Subcutaneous abdominal adipose tissue (tissue), 5 donors: Measurements from ENCODE around the gene AKAP13.
A peak's percentile ranks its signal among the peaks of the same experiment; 100 is the strongest.

Experiments
- H3K27ac ChIP-seq: one replicate; pipeline ENCODE4 v1.7.0; 2013; ENCODE audit warnings: low read depth, mild to moderate bottlenecking, inconsistent platforms, low read length, moderate library complexity
- H3K27me3 ChIP-seq, 5 donors: one replicate each; pipeline ENCODE4 v1.7.0; 2013; ENCODE audit warnings: low read length in 5 of 5, inconsistent platforms in 1 of 5; ENCODE audit not compliant: control insufficient read depth in 5 of 5, insufficient read depth in 4 of 5
- H3K36me3 ChIP-seq, 5 donors: one replicate each; pipeline ENCODE4 v1.7.0; 2013; ENCODE audit warnings: low read length in 5 of 5; ENCODE audit not compliant: control insufficient read depth in 5 of 5, insufficient read depth in 5 of 5
- H3K4me1 ChIP-seq, 5 donors: one replicate each; pipeline ENCODE4 v1.7.0; 2013; ENCODE audit warnings: low read length in 5 of 5, mild to moderate bottlenecking in 3 of 5, moderate library complexity in 1 of 5; ENCODE audit not compliant: control insufficient read depth in 5 of 5, insufficient read depth in 5 of 5
- H3K4me3 ChIP-seq, 5 donors: one replicate each; pipeline ENCODE4 v1.7.0; 2013; ENCODE audit warnings: low read length in 5 of 5, low read depth in 1 of 5
- H3K9ac ChIP-seq, 5 donors: one replicate each; pipeline ENCODE4 v1.7.0; 2013; ENCODE audit warnings: low read length in 5 of 5, mild to moderate bottlenecking in 4 of 5, moderate library complexity in 3 of 5
- H3K9me3 ChIP-seq, 5 donors: one replicate each; pipeline ENCODE4 v1.7.0; 2013; ENCODE audit warnings: low read length in 5 of 5; ENCODE audit not compliant: control insufficient read depth in 5 of 5
- donor health status: healthy.
- donor health status: healthy.
- donor health status: healthy.
- donor health status: healthy.
- donor health status: healthy.

AKAP13 gene

DNA sequence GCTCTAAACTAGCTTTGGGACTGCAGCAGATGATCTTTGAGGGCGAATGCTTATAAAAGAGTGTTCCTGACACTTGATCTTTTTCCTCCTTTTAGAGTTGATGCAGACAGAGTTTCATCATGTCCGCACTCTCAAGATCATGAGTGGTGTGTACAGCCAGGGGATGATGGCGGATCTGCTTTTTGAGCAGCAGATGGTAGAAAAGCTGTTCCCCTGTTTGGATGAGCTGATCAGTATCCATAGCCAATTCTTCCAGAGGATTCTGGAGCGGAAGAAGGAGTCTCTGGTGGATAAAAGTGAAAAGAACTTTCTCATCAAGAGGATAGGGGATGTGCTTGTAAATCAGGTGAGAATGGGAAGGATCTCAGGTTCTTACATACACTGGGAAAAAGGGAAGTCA is 338.6 kb downstream of the AKAP13 start:
- no peaks in the 10 kb centered on the region for H3K4me1 ChIP-seq
- no peaks in the 10 kb centered on the region for H3K27me3 ChIP-seq
- H3K9me3 ChIP-seq: no peaks in the 10 kb centered on the region
- no peak overlapping the region for H3K4me3 ChIP-seq
- H3K9ac ChIP-seq: no peak overlapping the region
- peaks cover 69 to 89% (median 82%) of the 10 kb centered on the region in 5 donors for H3K36me3 ChIP-seq
- no peak overlapping the region for H3K27ac ChIP-seq

DNA sequence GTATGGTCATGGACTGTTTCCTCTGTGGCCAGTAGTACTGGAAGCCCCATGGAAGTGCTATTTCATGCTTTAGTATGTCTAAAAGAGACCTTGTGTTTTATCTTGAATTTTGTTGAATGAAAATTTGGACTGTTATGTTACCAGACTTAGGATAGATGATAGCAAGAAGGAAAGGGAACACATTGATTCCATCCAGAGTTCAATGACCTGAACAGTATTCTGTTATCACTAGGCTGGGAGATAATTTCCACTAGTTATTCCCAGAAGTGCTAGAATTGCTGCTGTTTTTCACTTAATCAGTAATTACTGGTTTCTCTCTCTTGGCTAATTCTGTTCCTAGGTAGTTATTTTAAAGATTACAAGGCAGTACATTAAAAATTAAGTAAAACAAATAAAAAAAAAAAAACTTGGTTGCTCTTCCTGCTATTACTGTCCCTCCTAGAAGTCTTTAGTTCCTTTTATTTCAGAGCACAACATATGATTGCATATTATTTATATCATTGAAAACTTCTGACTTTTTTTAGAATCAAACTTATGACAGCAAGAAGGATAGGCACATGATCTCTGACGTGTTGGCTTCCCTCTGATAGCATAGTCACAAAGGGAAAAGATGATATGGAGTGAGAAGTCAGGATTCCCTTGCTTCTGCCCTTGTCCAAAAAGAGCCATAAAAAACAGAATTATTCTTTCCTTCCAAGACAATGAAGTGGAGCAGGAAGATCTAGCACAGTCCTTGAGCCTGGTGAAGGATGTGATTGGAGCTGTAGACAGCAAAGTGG is 342.2 kb downstream of the AKAP13 start:
- Histone ChIP-seq H3K4me1 (peaks cover 0 to 24% (median 16%) of the 10 kb centered on the region in 5 donors), H3K4me3 (no peak overlapping the region), H3K9ac (no peak overlapping the region), H3K27ac (no peak overlapping the region), H3K36me3 (peaks cover 60 to 98% (median 83%) of the 10 kb centered on the region in 5 donors), H3K9me3 (no peaks in the 10 kb centered on the region), H3K27me3 (no peaks in the 10 kb centered on the region)

DNA sequence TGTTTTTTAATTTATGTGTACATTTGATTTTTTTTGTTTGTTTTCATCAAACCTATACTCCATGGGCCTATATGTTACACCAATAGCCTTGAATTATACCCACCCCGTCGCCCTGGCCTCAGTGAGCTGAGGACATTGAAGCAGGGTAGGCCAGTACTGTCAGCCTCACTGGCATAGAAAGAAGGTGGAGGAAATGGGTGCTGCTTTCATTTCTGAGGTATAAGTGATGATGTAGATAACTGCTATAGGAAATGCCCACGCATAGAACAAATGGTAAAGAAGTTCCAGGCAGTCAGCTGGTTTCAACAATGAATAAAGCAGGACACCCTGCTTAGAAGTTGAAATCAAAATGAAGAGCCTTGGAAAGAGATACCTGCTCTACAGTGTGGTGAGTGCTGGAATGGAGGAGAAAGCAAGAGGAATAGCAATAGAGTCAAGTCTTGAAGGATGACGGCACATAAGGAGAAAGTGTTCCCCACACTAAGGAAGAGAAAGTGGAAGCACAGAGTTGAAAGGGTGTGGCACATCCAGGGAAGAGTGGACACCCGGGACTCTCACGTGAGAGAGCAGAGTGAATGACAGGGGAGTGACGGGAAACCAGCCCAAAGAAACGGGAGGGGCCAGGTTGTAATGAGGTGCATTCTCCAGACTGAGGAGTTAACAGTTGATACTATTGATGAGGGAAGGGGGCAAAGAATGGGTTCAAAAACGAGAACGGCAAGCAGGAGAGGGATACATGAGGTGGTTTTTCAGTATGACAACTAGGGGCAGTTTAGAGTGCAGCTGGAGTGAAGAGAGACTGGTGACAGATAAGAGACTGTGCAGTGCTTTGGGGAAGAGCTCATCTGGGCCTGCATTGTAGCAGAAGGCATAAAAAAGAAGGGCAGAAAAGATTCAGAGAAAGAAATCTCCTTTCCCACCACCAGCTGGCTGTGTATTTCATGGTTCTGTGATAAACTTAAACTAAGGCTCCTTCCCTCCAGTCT is 343.9 kb downstream of the AKAP13 start:
- no peaks in the 10 kb centered on the region for H3K27me3 ChIP-seq
- peaks cover 54 to 98% (median 81%) of the 10 kb centered on the region in 5 donors for H3K36me3 ChIP-seq
- no peaks in the 10 kb centered on the region for H3K9me3 ChIP-seq
- H3K4me1 ChIP-seq: peaks cover 0 to 24% (median 16%) of the 10 kb centered on the region in 5 donors
- H3K4me3 ChIP-seq: no peak overlapping the region
- H3K27ac ChIP-seq: peak overlapping the region; percentile 86
- peak overlapping the region in 1 of 5 donors; percentile 13 for H3K9ac ChIP-seq

DNA sequence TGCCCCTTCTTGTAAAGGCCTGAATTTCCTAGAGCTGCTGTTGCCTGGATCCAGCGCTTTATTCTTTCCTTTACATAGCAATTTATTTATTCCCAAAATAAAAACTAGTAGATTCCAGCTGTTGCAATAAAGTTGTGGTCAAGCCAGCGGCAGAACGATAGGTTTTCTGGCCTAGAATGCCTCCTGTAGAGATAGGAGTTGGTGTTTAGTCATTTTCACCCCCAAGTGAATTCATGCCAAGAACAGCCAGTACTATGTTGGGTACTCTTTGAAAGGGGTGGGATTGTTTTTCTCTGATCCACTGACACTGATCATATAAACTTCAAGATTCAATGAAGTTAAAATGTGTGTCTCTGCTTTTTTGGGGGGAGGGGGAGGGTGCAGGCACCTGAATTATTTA is 344.6 kb downstream of the AKAP13 start:
- peaks cover 0 to 24% (median 16%) of the 10 kb centered on the region in 5 donors for H3K4me1 ChIP-seq
- peak overlapping the region; percentile 86 for H3K27ac ChIP-seq
- no peaks in the 10 kb centered on the region for H3K9me3 ChIP-seq
- H3K27me3 ChIP-seq: no peaks in the 10 kb centered on the region
- H3K9ac ChIP-seq: peak overlapping the region in 1 of 5 donors; percentile 13
- H3K4me3 ChIP-seq: no peak overlapping the region
- peaks cover 52 to 98% (median 75%) of the 10 kb centered on the region in 5 donors for H3K36me3 ChIP-seq

DNA sequence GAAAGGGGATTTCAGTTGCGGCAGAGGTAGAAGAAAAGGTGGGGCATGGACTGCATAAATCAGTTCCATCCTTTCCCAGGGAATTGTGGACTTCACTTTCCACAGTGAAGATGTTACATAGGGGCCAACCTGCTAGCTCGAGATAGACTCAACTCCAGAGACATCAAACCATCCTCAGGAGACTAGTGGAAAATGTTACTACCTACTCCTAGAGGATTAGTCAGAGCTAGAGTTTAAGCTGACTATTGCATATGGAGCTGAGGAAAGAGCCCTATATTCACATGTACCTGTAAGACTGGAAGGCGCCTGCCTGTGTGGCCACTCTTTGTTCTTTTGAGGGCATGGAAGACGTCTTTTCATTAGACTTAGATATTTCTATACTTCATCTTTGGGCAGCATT is 345.2 kb downstream of the AKAP13 start:
- Histone ChIP-seq H3K4me1 (peaks cover 0 to 26% (median 16%) of the 10 kb centered on the region in 5 donors), H3K27ac (peak overlapping the region; percentile 86), H3K27me3 (no peaks in the 10 kb centered on the region), H3K9ac (peak overlapping the region in 1 of 5 donors; percentile 13), H3K9me3 (no peaks in the 10 kb centered on the region), H3K36me3 (peaks cover 49 to 96% (median 72%) of the 10 kb centered on the region in 5 donors), H3K4me3 (no peak overlapping the region)

DNA sequence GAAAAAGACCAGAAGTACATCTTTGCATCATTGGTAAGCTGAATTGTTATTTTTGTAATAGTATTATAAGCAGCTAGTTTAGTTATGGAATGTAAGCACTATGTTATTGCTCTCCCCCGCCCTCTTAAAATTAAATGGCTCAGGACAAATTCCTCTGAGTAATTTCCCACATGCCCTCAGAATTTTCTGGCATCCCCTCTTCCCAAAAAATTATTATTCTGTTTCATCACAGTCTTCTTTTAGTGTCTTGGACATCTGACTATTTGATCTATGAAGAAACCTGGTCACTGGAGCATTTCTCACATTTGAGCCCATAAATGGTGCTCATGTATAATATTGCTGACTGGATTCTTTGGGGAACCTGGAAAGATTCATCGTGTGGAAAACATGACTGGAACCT is 346.1 kb downstream of the AKAP13 start:
- Histone ChIP-seq H3K4me1 (peaks cover 0 to 26% (median 16%) of the 10 kb centered on the region in 5 donors), H3K4me3 (no peak overlapping the region), H3K9ac (peak overlapping the region in 2 of 5 donors; percentile 30 to 71), H3K36me3 (peaks cover 43 to 96% (median 72%) of the 10 kb centered on the region in 5 donors), H3K27me3 (no peaks in the 10 kb centered on the region), H3K27ac (peak overlapping the region; percentile 86), H3K9me3 (no peaks in the 10 kb centered on the region)

DNA sequence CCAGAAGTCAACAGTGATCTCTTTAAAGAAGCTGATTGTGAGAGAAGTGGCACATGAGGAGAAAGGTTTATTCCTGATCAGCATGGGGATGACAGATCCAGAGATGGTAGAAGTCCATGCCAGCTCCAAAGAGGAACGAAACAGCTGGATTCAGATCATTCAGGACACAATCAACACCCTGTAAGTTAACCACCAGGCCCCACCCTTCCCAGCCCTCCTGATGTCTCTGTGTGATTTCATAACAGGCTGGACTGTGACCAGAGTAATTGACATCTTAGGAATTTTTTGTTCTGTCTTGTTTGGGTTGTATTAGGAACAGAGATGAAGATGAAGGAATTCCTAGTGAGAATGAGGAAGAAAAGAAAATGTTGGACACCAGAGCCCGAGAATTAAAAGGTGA is 346.7 kb downstream of the AKAP13 start:
- peaks cover 0 to 26% (median 16%) of the 10 kb centered on the region in 5 donors for H3K4me1 ChIP-seq
- peaks cover 40 to 96% (median 72%) of the 10 kb centered on the region in 5 donors for H3K36me3 ChIP-seq
- peak overlapping the region; percentile 86 for H3K27ac ChIP-seq
- no peaks in the 10 kb centered on the region for H3K9me3 ChIP-seq
- H3K27me3 ChIP-seq: no peaks in the 10 kb centered on the region
- no peak overlapping the region for H3K4me3 ChIP-seq
- peak overlapping the region in 4 of 5 donors; percentile 20 to 71 (median 44) for H3K9ac ChIP-seq

DNA sequence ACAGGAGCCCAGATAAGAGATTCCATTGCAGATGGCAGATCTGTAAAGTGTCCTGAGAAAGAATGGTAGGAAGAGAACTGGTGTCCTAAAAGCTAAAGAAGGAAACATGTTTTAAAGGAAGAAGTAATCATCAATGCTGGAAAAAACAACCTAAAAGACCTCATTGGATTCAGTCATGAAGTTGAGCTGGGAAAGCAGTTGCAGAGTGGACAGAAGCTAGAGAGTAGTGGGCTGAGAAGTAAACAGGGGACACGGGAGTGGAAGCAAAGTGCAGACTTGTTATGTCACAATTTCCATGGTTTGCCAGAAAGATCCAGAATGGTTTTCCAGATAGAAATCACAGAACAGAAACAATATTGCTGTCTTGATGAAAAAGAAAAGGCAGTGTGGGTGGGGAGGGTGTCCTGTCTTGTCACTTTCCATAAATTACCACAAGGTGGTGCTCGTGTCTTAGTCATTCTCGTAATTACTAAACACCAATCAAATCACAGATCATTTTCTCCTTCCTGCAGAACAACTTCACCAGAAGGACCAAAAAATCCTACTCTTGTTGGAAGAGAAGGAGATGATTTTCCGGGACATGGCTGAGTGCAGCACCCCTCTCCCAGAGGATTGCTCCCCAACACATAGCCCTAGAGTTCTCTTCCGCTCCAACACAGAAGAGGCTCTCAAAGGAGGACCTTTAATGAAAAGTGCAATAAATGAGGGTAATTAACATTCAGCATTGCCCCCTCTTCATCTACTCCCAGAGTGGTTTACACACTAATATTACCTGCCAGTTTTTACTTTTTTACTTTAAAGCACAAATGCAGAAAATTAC is 349.8 kb downstream of the AKAP13 start:
- Histone ChIP-seq H3K36me3 (peaks cover 38 to 93% (median 64%) of the 10 kb centered on the region in 5 donors), H3K27ac (peak overlapping the region; percentile 34), H3K4me1 (peaks cover 0 to 22% (median 14%) of the 10 kb centered on the region in 5 donors), H3K4me3 (no peak overlapping the region), H3K9me3 (peaks cover 0 to 16% (median 10%) of the 10 kb centered on the region in 5 donors), H3K9ac (no peak overlapping the region), H3K27me3 (no peaks in the 10 kb centered on the region)

DNA sequence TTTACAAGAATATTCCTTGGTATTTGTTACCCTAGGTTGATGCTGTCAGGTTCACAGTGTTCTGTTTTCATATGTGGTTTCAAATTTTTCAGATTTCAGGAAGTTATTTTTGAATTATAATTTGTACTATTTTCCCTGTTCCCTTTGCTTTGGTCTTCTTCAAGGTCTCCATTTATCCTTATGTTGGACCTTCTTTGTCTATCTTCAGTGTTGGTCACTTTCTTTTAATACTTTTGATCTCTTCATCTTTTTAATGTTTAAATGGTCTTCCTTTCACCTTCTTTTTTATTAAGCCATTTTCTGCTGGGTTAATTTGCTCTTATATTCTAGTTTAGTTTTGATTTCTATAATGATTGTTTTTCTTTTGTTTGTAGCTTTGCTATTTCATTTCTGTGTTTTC is 353.0 kb downstream of the AKAP13 start:
- no peak overlapping the region for H3K4me3 ChIP-seq
- peaks cover 38 to 89% (median 67%) of the 10 kb centered on the region in 5 donors for H3K36me3 ChIP-seq

More for the DNA sequence above, 353.0 kb downstream of the AKAP13 start:
- H3K9ac ChIP-seq: no peak overlapping the region
- H3K4me1 ChIP-seq: peaks cover 0 to 3% (median 0%) of the 10 kb centered on the region in 5 donors
- H3K27ac ChIP-seq: no peak overlapping the region
- H3K27me3 ChIP-seq: no peaks in the 10 kb centered on the region
- peaks cover 0 to 16% (median 10%) of the 10 kb centered on the region in 5 donors for H3K9me3 ChIP-seq
